NB4 (cell line): ENCODE results near the gene CRACDL.

Experiments used
- DNase-seq: peaks from one replicate; pipeline ENCODE4 v3.0.0; 2010; ENCODE audit warnings: low read depth
- H3K4me3 ChIP-seq: one replicate; pipeline ENCODE4 v1.5.1; 2011; ENCODE audit warnings: mild to moderate bottlenecking, low read depth, low read length, moderate library complexity
- CTCF ChIP-seq: IDR thresholded peaks from one replicate; pipeline ENCODE4 v1.5.1; 2012; ENCODE audit warnings: low read depth, low read length
- MAX ChIP-seq: IDR thresholded peaks from 2 replicates; pipeline ENCODE4 v1.6.1; 2011; ENCODE audit warnings: low read depth, low read length
- MYC ChIP-seq: IDR thresholded peaks from 2 replicates; pipeline ENCODE4 v1.6.1; 2011; ENCODE audit warnings: low read depth, low read length
- POLR2A ChIP-seq: IDR thresholded peaks from 2 replicates; pipeline ENCODE4 v1.6.1; 2011; ENCODE audit warnings: mild to moderate bottlenecking; ENCODE audit not compliant: insufficient read length; ENCODE audit errors: extremely low read depth

Gene CRACDL

GRCh38 chr2:98911126-98911375 is 25.0 kb downstream of the CRACDL start:
- no peak for DNase-seq
- H3K4me3 ChIP-seq: no peak overlapping the region
- TF ChIP-seq MAX: no peak
- no peak for TF ChIP-seq CTCF
- no peak for TF ChIP-seq POLR2A
- TF ChIP-seq MYC: no peak

DNA sequence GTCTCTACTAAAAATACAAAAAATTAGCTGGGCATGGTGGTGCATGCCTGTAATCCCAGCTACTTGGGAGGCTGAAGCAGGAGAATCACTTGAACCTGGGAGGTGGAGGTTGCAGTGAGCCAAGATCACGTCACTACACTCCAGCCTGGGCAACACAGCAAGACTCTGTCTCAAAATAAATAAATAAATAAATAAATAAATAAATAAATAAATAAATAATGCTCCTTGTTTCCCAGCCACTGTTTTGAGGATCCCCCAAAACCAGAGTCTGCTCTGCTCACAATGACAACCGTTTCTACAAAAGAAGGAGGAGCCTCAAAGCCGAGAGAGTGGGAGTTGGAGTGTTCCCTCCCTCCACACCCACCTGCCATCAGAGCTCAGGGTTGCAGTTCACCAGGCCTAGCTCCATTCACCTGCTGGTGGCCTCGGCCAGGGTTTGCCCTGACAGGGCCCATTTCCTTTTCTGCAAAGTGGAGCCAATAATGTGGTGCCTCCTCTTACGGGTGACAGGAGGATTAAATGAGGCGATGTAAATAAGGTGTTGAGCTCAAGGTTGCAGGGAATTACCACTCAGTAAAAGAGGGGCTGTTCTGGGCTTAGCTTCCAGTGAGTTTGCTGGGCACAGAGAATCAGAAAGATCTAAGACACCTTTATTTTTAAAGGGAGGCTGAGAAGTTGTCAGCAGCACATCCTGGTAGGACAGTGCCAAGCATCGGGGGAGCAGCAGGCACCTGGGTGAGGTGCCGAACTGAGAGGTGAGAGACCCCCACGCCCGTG is 25.5 kb downstream of the CRACDL start:
- H3K4me3 ChIP-seq: no peak overlapping the region
- TF ChIP-seq CTCF: no peak
- TF ChIP-seq MYC: no peak
- TF ChIP-seq MAX: no peak
- no peak for TF ChIP-seq POLR2A

DNA sequence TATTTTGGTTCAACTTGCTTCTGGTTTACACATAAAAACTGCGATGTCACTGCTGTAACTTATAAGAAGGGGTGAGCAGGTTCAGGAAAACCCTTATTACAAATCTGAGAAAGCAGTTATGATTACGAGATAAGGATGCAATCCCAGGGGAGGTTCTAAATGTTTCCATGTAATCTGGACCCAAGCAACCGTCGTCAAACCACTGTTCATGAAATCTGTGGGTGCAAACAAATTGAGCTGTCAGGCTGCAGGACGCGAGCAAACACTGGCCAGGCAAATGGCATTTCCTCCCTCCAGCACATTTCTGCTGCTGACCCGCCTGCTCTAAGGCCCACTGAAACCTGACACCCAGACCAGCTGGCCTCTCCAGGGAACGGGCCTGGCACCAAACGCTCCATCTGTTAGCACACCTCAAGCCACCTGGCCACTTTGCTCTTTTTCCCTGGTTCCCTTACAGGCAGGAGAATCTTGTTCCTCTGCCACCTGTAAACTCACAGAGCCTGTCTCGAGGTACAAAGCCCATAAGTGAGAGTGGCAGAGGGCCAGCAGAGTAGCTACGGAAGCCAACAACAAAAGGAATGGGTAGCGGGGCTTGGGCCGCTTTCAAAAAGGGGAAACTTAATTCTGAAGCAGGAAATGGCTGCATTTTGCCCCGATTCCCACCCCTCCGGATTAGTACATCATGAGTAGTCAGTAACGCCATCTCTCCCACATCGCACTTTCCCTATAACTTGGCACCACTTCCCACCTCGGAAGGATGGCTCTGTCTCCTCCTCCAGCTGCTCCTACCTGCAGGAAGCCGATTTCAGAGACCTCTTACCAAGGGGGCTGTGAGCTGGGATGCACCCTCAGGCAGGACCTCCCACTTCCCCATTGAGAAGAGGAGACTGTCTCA is 26.5 kb downstream of the CRACDL start:
- TF ChIP-seq MAX (peak; percentile 61), MYC (no peak)
- peak overlapping the region; percentile 41 for H3K4me3 ChIP-seq
- DNase-seq: peak; percentile 82

More for the DNA sequence above, 25.5 kb downstream of the CRACDL start:
- DNase-seq: no peak

DNA sequence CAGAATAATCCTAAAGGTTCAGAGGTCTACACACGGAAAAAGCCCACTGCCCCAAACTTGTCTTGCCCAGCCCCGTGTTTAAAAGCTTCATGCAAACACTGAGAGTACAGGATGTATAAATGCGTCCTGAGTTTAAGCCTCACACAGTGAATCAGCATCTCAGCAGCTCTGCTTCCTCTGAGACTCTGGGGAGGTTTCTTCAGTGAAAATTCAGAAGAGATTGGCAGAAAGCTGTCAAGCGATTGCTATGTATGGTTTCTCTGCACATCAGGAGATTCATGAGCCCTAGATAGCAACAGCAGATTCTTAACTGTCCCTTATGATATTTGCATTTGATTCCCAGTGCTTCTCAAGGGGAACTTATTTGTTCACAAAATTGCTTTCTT is 27.1 kb downstream of the CRACDL start:
- peak; percentile 81 for DNase-seq
- H3K4me3 ChIP-seq: no peak overlapping the region
- TF ChIP-seq POLR2A (no peak), CTCF (no peak), MYC (no peak), MAX (no peak)

GRCh38 chr2:98907966-98908905 is 27.8 kb downstream of the CRACDL start:
- no peak for TF ChIP-seq CTCF
- no peak for TF ChIP-seq POLR2A
- no peak for TF ChIP-seq MYC
- TF ChIP-seq MAX: no peak
- no peak for DNase-seq
- no peak overlapping the region for H3K4me3 ChIP-seq
